Measurements from ENCODE around the gene PREB.
A peak's percentile ranks its signal among the peaks of the same experiment; 100 is the strongest.

DNA sequence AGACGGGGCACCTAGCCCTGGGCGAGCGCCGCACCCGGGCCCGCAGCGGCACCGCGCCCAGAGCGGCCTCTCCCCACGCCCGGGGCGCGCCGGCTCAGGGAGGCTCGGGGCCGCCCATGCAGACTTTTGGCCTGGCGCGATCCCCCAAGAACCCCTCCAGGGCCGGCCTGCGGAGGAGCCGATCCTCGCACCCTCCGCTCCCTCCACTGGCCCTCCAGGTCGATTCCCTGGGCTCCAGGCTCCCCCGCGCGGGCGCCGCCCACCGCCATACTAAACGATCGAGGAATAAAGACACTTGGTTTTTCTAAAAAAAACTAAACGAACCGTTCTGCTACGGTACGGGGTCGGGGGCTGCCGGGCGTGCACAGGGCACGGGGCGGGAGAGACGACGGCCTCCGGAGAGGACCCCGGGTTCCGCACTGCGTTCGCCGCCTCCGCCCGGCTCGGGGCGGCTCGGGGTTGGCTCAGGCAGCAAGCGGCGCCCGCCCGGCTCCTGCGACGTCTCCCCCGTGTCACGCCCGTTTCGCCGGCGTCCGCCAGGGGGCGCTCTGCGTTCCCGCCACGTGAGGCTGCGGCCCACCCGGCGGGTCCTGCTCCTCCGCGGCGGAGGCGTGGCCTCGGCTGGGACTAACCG is 48.2 kb downstream of the PREB start:
- TF ChIP-seq, protein P1, sequence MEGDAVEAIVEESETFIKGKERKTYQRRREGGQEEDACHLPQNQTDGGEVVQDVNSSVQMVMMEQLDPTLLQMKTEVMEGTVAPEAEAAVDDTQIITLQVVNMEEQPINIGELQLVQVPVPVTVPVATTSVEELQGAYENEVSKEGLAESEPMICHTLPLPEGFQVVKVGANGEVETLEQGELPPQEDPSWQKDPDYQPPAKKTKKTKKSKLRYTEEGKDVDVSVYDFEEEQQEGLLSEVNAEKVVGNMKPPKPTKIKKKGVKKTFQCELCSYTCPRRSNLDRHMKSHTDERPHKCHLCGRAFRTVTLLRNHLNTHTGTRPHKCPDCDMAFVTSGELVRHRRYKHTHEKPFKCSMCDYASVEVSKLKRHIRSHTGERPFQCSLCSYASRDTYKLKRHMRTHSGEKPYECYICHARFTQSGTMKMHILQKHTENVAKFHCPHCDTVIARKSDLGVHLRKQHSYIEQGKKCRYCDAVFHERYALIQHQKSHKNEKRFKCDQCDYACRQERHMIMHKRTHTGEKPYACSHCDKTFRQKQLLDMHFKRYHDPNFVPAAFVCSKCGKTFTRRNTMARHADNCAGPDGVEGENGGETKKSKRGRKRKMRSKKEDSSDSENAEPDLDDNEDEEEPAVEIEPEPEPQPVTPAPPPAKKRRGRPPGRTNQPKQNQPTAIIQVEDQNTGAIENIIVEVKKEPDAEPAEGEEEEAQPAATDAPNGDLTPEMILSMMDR (IDR thresholded peaks at IDR 0.05), result peak; percentile 87 to 98 (median 93)
- TF ChIP-seq POLR2A (IDR thresholded peaks at IDR 0.05), result peak; percentile 58
